Subcutaneous adipose tissue (tissue), 4 donors: ENCODE results near the gene TMPRSS2. TPM values are rescaled to one million over a fixed set of nuclear protein-coding genes. Genes with fewer than 3 reads are reported as not detected.

Experiments used
- CTCF ChIP-seq: fragments of 450-650 bp; IDR thresholded peaks from one replicate; pipeline ENCODE4 v1.5.1; 2016; ENCODE audit warnings: low read depth, mild to moderate bottlenecking, control low read depth, antibody characterized with exemption, moderate library complexity
- total RNA-seq, 4 donors: library from RNA; depleted of rRNA; stranded (reverse); fragments of >200 nt; gene quantifications; one replicate each; pipeline ENCODE4 v1.1.0, GENCODE V29; 2016

Gene TMPRSS2
- total RNA-seq, 4 donors from 2014 or later = 0.19 to 1.5 TPM; not detected in 2

GRCh38 chr21:41509145-41509496 is 1.2 kb upstream of the TMPRSS2 start:
- no peak for TF ChIP-seq CTCF

- no peak for TF ChIP-seq CTCF
Measured at GRCh38 chr21:41508415-41509144, 622 bp upstream of the TMPRSS2 start.

- no peak for TF ChIP-seq CTCF
Measured at GRCh38 chr21:41506611-41507520, 1.1 kb downstream of the TMPRSS2 start.

- TF ChIP-seq CTCF = no peak
Measured at GRCh38 chr21:41506005-41506594, 1.9 kb downstream of the TMPRSS2 start.

GRCh38 chr21:41504030-41504429 is 3.9 kb downstream of the TMPRSS2 start:
- TF ChIP-seq CTCF = no peak

- TF ChIP-seq CTCF = no peak
Measured at GRCh38 chr21:41503331-41503730, 4.6 kb downstream of the TMPRSS2 start.

- no peak for TF ChIP-seq CTCF
Measured at GRCh38 chr21:41501919-41502318, 6.0 kb downstream of the TMPRSS2 start.
